Measurements from ENCODE around the gene MPZL3. TPM values are rescaled to one million over a fixed set of nuclear protein-coding genes. Genes with fewer than 3 reads are reported as not detected.

Gene MPZL3
- total and polyA plus RNA-seq, 2 experiments from 2014 or later: 0.92 to 2.9 TPM

GRCh38 chr11:118205606-118206378 lies 46.4 kb downstream of the MPZL3 start:
- Histone ChIP-seq H3K27me3 (ENCODE audit: insufficient read depth) (no peaks in the 10 kb centered on the region), H3K4me3 (no peak overlapping the region), H2AFZ (peak overlapping the region; percentile 16; the same call in 1 of the 2 replicates), H3K9me2 (ENCODE audit: insufficient read depth) (peaks cover 6% of the 10 kb centered on the region; the same call in 1 of the 2 replicates), H4K20me1 (replicated peaks; ENCODE audit: insufficient read depth) (no peaks in the 10 kb centered on the region), H3K4me1 (ENCODE audit: insufficient read depth) (peaks cover 10% of the 10 kb centered on the region), H3K27ac (ENCODE audit: low read depth) (no peak overlapping the region), H3F3A (replicated peaks; ENCODE audit: low read depth) (no peaks in the 10 kb centered on the region), H3K4me2 (no peak overlapping the region), H3K79me2 (replicated peaks; ENCODE audit: insufficient read depth) (no peaks in the 10 kb centered on the region), H3K36me3 (ENCODE audit: insufficient read depth) (no peaks in the 10 kb centered on the region)
- peaks cover 10% of the 10 kb centered on the region for H3K27me3 Mint-ChIP-seq (ENCODE audit: insufficient read depth, low read depth, poor library complexity)
- no peak for ATAC-seq
- H3K27ac Mint-ChIP-seq: no peak overlapping the region
- H3K4me1 Mint-ChIP-seq: peaks cover 11% of the 10 kb centered on the region
- no peak for DNase-seq (ENCODE audit: low spot score)
- H3K4me3 Mint-ChIP-seq: no peak overlapping the region
- TF ChIP-seq ZNF462 (CRISPR knock-in tag; IDR thresholded peaks at IDR 0.05) (no peak), JUNB (IDR thresholded peaks at IDR 0.05; ENCODE audit: unreplicated experiment) (no peak), NANOG (IDR thresholded peaks at IDR 0.05; ENCODE audit: borderline replicate concordance) (no peak), CREB1 (CRISPR knock-in tag; IDR thresholded peaks at IDR 0.05; ENCODE audit: low read depth) (no peak), REST (IDR thresholded peaks at IDR 0.05; ENCODE audit: unreplicated experiment) (no peak), ZNF331 (CRISPR knock-in tag; IDR thresholded peaks at IDR 0.05; ENCODE audit: low read depth) (no peak), EZH2 (IDR thresholded peaks at IDR 0.05; ENCODE audit: low read depth, unreplicated experiment) (no peak), ZNF114 (CRISPR knock-in tag; IDR thresholded peaks at IDR 0.05) (no peak), ETS1 (IDR thresholded peaks at IDR 0.05) (no peak), CTCF (conservative IDR thresholded peaks at IDR 0.05; ENCODE audit: low read depth in 2 of 2) (no peak), STAT1 (IDR thresholded peaks at IDR 0.05; ENCODE audit: unreplicated experiment) (no peak), POLR2AphosphoS5 (IDR thresholded peaks at IDR 0.05; ENCODE audit: low read depth) (no peak), EZH2phosphoT487 (IDR thresholded peaks at IDR 0.05; ENCODE audit: unreplicated experiment) (no peak)
- H3K36me3 Mint-ChIP-seq (ENCODE audit: low read depth): no peaks in the 10 kb centered on the region
- H3K9me3 Mint-ChIP-seq: no peaks in the 10 kb centered on the region

All from GM23338 (cell line).